GM21528 (cell line): ENCODE results near the gene KRTAP6-3.

Experiments
- ATAC-seq: cut with Tn5 transposase; IDR thresholded peaks from one replicate; pipeline ENCODE4 v1.9.1; 2021; ENCODE audit warnings: mild to moderate bottlenecking, moderate library complexity; ENCODE audit not compliant: unreplicated experiment, low FRiP score

KRTAP6-3 gene

GRCh38 chr21:30623362-30623761 lies 31.1 kb downstream of the KRTAP6-3 start:
- no peak for ATAC-seq

- no peak for ATAC-seq
Measured at GRCh38 chr21:30625449-30626165, 33.4 kb downstream of the KRTAP6-3 start.

DNA sequence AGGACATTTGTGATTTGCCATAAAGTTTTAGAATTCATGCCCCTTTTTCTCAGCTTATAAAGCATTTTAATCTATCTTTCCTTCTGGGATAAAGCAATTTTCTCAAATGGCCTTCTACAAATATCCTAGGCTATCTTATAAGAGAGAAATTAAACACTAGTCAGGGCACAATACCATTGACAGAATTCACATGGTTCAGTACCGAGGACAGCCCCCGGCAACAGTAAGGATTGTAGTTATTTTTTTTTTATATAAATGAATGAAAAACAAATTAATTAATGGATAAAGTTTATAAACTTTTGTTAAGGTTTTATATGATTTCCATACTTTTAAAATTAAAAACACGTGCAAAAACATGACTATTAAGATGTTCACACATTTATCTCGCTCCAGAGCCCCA lies 35.9 kb downstream of the KRTAP6-3 start:
- no peak for ATAC-seq

DNA sequence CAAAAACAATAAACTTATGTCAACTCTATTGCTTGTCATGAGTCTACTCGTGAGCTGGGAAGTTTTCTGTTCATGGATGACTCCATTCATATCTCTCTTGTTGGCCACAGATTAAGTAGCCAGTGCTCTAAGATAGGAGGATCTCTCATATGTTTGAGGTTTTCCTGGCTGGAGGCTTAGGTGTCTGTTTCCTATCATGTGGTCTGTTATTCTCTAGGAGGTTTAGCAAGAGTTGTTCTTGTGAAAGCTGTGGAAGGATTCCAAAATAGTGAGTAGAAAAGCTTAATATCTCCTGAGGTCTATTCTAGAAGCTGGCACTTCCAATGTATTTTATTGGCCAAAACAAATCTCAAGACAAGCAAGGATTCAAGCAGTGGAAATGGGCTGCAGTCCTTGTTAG lies 37.0 kb downstream of the KRTAP6-3 start:
- ATAC-seq, result no peak

DNA sequence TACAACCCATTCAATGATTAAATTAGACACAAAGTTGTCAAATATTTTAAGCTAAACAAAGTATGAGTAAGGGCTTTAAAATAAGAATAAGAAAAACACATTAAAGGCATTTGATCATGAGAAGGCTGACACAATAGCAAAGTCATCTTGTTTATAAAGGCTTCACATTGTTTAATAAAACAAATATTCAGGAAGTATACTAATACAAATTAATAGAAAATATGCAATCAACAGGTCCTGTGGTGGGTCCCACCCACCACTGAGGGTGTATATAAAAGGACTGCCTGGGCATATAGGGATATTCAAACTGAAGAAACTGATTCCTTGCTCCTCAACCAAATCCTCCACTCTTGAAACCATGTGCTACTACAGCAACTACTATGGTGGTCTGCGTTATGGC lies 42.7 kb downstream of the KRTAP6-3 start, which contains the start of gene KRTAP20-2:
KRTAP20-2 (plus strand) TSS at position 301 of the 400 bp plus-strand sequence; CDS start at position 359, 58 bp downstream.
- no peak for ATAC-seq

DNA sequence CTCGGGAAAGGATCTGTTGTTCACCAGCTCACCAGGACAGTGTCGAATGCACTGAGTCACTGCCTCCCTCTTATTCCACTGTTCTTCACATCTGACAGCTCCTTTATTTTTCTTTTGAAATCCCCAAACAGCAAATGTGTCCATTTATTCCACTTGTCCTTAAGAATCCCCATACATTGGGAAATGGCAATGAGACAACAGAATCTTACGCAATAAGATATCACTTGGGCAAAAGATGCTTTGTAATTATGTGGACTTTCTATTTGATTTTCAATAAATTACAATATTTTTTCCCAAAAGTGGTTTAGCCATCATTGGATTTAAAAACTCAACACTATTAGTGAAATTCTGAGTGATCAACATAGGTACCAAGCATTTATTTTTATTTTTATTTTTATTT lies 46.4 kb downstream of the KRTAP6-3 start:
- ATAC-seq, result no peak

DNA sequence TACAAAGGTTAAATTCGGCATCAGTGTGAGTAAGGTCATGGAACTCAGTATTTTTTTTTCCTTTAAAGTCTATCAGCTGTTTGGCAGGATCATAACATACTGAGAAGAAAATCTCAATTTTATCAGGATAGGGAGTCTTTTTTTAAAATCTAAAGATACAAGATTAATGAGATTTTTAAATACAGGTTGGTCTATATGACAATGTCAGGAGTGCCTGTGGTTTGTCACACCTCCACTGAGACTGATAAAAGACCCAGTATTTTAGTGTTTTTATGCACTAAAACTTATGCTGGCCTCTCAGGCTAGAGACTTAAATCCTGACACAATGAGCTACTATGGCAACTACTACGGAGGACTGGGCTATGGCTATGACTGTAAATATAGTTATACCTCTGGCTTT lies 50.3 kb downstream of the KRTAP6-3 start, which contains the start of gene KRTAP20-3:
KRTAP20-3 (plus strand) TSS at position 301 of the 400 bp plus-strand sequence.
- ATAC-seq, result no peak
